PC-9 (cell line): ENCODE data around the gene IL2RA.
A peak's percentile ranks its signal among the peaks of the same experiment; 100 is the strongest.

ENCODE experiments used
- CTCF ChIP-seq: fragments of 200-600 bp; sonication (generic); conservative IDR thresholded peaks from 2 replicates; pipeline ENCODE4 v1.6.1; 2017; ENCODE audit warnings: mixed run types, antibody characterized with exemption, mild to moderate bottlenecking, moderate library complexity
- EZH2 ChIP-seq: fragments of 200-600 bp; sonication (generic); IDR thresholded peaks from 2 replicates; pipeline ENCODE4 v1.8.0; 2017; ENCODE audit warnings: antibody characterized with exemption, low read depth

DNA sequence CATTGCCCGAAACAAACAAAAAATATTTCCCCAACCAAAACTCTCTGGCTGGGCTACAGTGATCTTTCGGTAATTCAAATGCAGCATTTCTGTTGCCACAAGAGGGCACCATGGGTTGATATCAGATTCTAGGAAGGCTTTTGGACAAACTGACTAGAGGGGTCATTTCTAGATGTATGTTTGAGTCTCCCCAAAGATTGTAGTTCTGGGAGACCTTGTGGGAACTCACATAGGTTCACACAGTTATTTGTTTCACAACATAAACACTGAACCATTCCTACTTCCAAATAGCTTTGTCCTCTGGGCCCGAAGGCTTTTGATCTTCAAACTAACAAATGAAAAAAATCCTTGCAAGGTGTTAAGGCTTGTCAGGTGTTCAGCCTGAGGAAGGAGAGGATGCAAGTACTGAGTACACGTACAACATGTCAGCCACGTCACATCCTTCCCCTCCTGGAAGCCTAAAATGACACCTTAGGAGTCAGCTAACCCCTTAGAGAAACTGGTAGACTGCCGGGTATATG lies 47.9 kb downstream of the IL2RA start:
- TF ChIP-seq CTCF (peak; percentile 74), EZH2 (no peak)
